ENCODE measurements around the gene KRTAP20-1.

KRTAP20-1 gene

DNA sequence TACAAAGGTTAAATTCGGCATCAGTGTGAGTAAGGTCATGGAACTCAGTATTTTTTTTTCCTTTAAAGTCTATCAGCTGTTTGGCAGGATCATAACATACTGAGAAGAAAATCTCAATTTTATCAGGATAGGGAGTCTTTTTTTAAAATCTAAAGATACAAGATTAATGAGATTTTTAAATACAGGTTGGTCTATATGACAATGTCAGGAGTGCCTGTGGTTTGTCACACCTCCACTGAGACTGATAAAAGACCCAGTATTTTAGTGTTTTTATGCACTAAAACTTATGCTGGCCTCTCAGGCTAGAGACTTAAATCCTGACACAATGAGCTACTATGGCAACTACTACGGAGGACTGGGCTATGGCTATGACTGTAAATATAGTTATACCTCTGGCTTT, 26.3 kb downstream of the KRTAP20-1 start, which contains the start of gene KRTAP20-3:
TSS of gene KRTAP20-3 (plus strand) at position 301 of the 400 bp plus-strand sequence.
- in situ Hi-C loops (cut with MboI; ENCODE audit: low sequenced_read_pairs) = no loop called here

DNA sequence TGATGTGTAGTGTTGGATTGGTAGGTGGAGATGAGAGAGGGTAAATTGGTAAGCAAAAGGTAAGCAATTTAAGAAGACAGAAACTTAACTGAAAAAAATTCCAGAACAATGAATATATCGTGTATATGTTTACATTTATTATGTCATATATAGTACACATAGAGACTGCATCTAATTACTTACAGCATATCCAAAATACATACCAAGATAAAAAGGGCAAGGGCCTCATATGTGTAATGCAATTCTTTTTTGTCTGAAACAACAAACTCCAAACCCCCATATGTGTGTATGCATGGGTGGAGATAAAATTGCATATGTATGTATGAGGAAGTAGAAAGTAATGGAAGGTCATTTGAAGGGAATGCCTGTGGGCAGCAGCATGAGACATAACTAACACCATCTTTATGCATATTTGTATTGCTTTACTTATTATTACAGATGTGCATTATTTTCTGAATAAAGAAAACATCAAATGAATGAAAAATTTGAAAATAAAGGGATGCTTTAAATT, 30.7 kb downstream of the KRTAP20-1 start:
- in situ Hi-C loops (cut with MboI; ENCODE audit: low sequenced_read_pairs) = no loop called here

DNA sequence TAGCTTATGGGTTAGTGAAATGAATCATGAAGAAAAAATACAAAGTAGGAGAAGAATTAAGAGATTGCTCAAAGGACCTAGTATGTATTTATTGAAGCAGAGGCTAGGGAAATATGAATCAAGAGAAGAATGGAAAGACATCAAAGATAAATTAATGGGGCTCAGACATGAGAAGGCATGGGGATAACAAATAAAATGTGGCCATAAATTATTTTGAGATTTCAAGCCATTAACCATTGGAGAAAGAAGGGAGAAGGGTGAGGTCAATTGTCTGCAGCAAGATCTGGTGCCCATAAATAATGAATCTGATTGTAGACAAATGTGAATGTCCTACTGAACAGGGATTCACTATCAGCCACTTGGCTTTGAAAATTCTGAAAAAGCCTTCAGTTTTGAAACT, 36.7 kb downstream of the KRTAP20-1 start:
- in situ Hi-C loops (cut with MboI; ENCODE audit: low sequenced_read_pairs) = no loop called here

Data from HL-60/S4 (cell line).